HepG2 (cell line): ENCODE data around the gene DDX31. TPM values are rescaled to one million over a fixed set of nuclear protein-coding genes. Genes with fewer than 3 reads are reported as not detected.

Source experiments
- ATAC-seq: fragments of 200-7000 bp; cut with Tn5 transposase; 3 replicates; pipeline ENCODE4 v1.9.1; 2020; ENCODE audit warnings: mild to moderate bottlenecking, moderate library complexity
- BruUV-seq: library from RNA; stranded (reverse); fragments of 400-500 nt; replicated peaks from 2 replicates; lab custom pipeline; 2021; lab: Mats Ljungman, UMichigan
- CTCF ChIA-PET: fragments of 300-600 bp; formaldehyde crosslinking; extraction: SDS; loops from one replicate; lab custom pipeline; 2021; ENCODE audit warnings: low total read pairs, inconsistent platforms, low intra/inter-chr PET ratio; lab: Yijun Ruan, JAX
- POLR2A ChIA-PET: fragments of 350-600 bp; sonication (Branson Sonifier 250); formaldehyde crosslinking; loops from one replicate; lab custom pipeline; 2020; ENCODE audit warnings: antibody characterized with exemption, inconsistent platforms; lab: Yijun Ruan, JAX
- DNase-seq: peaks from one replicate; pipeline ENCODE4 v3.0.0-alpha.2; 2015; ENCODE audit warnings: low spot score
- FAIRE-seq: peaks from 3 replicates; lab custom pipeline; 2011; peaks lifted over from hg19 to GRCh38; lab: Jason Lieb, UNC
- H2AFZ ChIP-seq: one replicate; pipeline ENCODE4 v1.6.1; 2011; ENCODE audit warnings: low read length, inconsistent platforms
- H3K27ac ChIP-seq: fragments of 300-600 bp; 3 replicates; pipeline ENCODE4 v1.8.0; 2011; ENCODE audit warnings: mixed run types, mild to moderate bottlenecking, mixed read lengths, low read length, inconsistent platforms; ENCODE audit not compliant: insufficient read depth; ENCODE audit errors: extremely low read length
- H3K27me3 ChIP-seq, 2 experiments: fragments of 200-600 bp in 1 of 2; 2 replicates in 1 of 2; 3 replicates in 1 of 2; pipeline versions ENCODE4 v1.6.0 to v1.8.0; 2011; ENCODE audit warnings: low read length in 2 of 2, mild to moderate bottlenecking in 2 of 2, moderate library complexity in 2 of 2, inconsistent platforms in 1 of 2; ENCODE audit not compliant: insufficient read depth in 2 of 2, control insufficient read depth in 1 of 2
- H3K36me3 ChIP-seq, 2 experiments: fragments of 200-600 bp in 1 of 2; replicated peaks in 1 of 2; 2 replicates in 1 of 2; 3 replicates in 1 of 2; pipeline versions ENCODE4 v1.5.1 to v1.8.0; 2011; ENCODE audit warnings: low read length in 2 of 2, inconsistent platforms in 1 of 2; ENCODE audit not compliant: insufficient read depth in 2 of 2, control insufficient read depth in 1 of 2
- H3K4me1 ChIP-seq: 2 replicates; pipeline ENCODE4 v1.5.1; 2012; ENCODE audit warnings: low read length, inconsistent platforms; ENCODE audit not compliant: insufficient read depth
- H3K4me2 ChIP-seq: 2 replicates; pipeline ENCODE4 v1.6.0; 2011; ENCODE audit warnings: low read depth, low read length, inconsistent platforms
- H3K4me3 ChIP-seq, 3 experiments: fragments of 200-600 bp in 1 of 3; sonication (generic), shearing (Covaris generic) in 1 of 3; replicated peaks in 1 of 3; 2 replicates each; pipeline ENCODE4 v1.5.1; 2011 to 2016; ENCODE audit warnings: low read length in 3 of 3, inconsistent platforms in 2 of 3, low read depth in 2 of 3, mild to moderate bottlenecking in 2 of 3, control low read depth in 1 of 3, mixed read lengths in 1 of 3; ENCODE audit not compliant: insufficient read depth in 1 of 3
- H3K79me2 ChIP-seq: one replicate; pipeline ENCODE4 v1.6.1; 2011; ENCODE audit warnings: low read length, inconsistent platforms; ENCODE audit not compliant: insufficient read depth
- H3K9ac ChIP-seq: 2 replicates; pipeline ENCODE4 v1.6.0; 2011; ENCODE audit warnings: mild to moderate bottlenecking, low read depth, low read length, inconsistent platforms; ENCODE audit not compliant: insufficient read depth
- H3K9me3 ChIP-seq: 2 replicates; pipeline ENCODE4 v1.5.1; 2012; ENCODE audit warnings: mild to moderate bottlenecking, low read length
- H4K20me1 ChIP-seq: 2 replicates; pipeline ENCODE4 v1.6.0; 2011; ENCODE audit warnings: inconsistent platforms, mild to moderate bottlenecking, low read length, moderate library complexity; ENCODE audit not compliant: insufficient read depth
- ELK4 ChIP-seq: sonication (generic); formaldehyde crosslinking; IDR thresholded peaks from 2 replicates; pipeline ENCODE4 v1.9.0; 2021; ENCODE audit warnings: missing genetic modification reagents, borderline replicate concordance
- HMGA1 ChIP-seq: sonication (generic); formaldehyde crosslinking; conservative IDR thresholded peaks from 2 replicates; pipeline ENCODE4 v1.4.0; 2020; ENCODE audit warnings: missing genetic modification reagents
- KDM6A ChIP-seq: IDR thresholded peaks from 2 replicates; pipeline ENCODE4 v1.6.1; 2016; ENCODE audit warnings: low read depth
- MTF1 ChIP-seq: sonication (generic); formaldehyde crosslinking; IDR thresholded peaks from 2 replicates; pipeline ENCODE4 v1.5.0; 2020; ENCODE audit warnings: missing genetic modification reagents
- RAD51 ChIP-seq: fragments of 450-650 bp; IDR thresholded peaks from 2 replicates; pipeline ENCODE4 v1.6.1; 2016; ENCODE audit warnings: borderline replicate concordance
- ZNF121 ChIP-seq: sonication (generic); formaldehyde crosslinking; IDR thresholded peaks from 2 replicates; pipeline ENCODE4 v1.5.0; 2020; ENCODE audit warnings: mild to moderate bottlenecking, missing genetic modification reagents
- ZNF704 ChIP-seq: sonication (generic); formaldehyde crosslinking; IDR thresholded peaks from 2 replicates; pipeline ENCODE4 v1.8.1; 2023; ENCODE audit warnings: mild to moderate bottlenecking, inconsistent platforms, moderate library complexity, missing genetic modification reagents, borderline replicate concordance
- ZNF761 ChIP-seq: sonication (generic); formaldehyde crosslinking; conservative IDR thresholded peaks from 2 replicates; pipeline ENCODE4 v1.4.0; 2020; ENCODE audit warnings: mild to moderate bottlenecking, missing genetic modification reagents
- WGBS: methylation state at CpG from one replicate; pipeline ENCODE4 v1.1.6; 2017; ENCODE audit warnings: low lambda C conversion rate; 5-methylcytosine and 5-hydroxymethylcytosine counted together
- in situ Hi-C: cut with HindIII; loops from 2 replicates; pipeline ENCODE4 v1.10.0; 2017; ENCODE audit warnings: low pct_unique_long_range_greater_than_20kb; ENCODE audit not compliant: extremely low pct_ligation_motif_present
- intact Hi-C: fragments of 100-400 bp; cut with micrococcal nuclease; formaldehyde crosslinking; loops from one replicate; pipeline ENCODE4 v1.10.0; 2022; ENCODE audit not compliant: unreplicated experiment
- polyA plus RNA-seq, 8 experiments: library from polyadenylated mRNA; depleted of rRNA in 3 of 8; stranded (reverse) in 7 of 8; unstranded in 1 of 8; fragments of >200 nt; fragmentation: Illumina TruSeq in 4 of 8; extraction: Trizol in 4 of 8; gene quantifications; 2 replicates each; pipeline versions ENCODE4 v1.2.1 to v1.2.3, GENCODE V29; 2011 to 2016; ENCODE audit warnings: low read depth in 4 of 8, missing spikeins in 1 of 8, mixed read lengths in 1 of 8; ENCODE audit not compliant: insufficient read depth in 1 of 8
- total RNA-seq, 5 experiments: library from RNA; depleted of rRNA; stranded (reverse); fragments of >200 nt; fragmentation: Illumina TruSeq; extraction: Trizol; gene quantifications; 2 replicates each; pipeline ENCODE4 v1.2.3, GENCODE V29; 2016; ENCODE audit warnings: low read depth in 1 of 5

Gene DDX31
- total and polyA plus RNA-seq, 2 of the 13 experiments (the other 11 are each of a cell fraction or from before 2014, with no cell fraction given): 11.4 to 16.3 TPM

GRCh38 chr9:132586830-132587591 is 82.8 kb downstream of the DDX31 start:
- BruUV-seq: no TSS peak
- no peak overlapping the region for H3K27ac ChIP-seq
- intact Hi-C loops: no loop called here
- no peaks in the 10 kb centered on the region for H3K4me1 ChIP-seq
- H3K4me2 ChIP-seq: no peak overlapping the region
- DNase-seq (no peak), FAIRE-seq (no peak), ATAC-seq (no peak)
- no peaks in the 10 kb centered on the region for H3K9me3 ChIP-seq
- TF ChIP-seq RAD51 (no peak), HMGA1 (no peak), KDM6A (CRISPR knock-in tag) (no peak), ZNF704 (no peak), ZNF761 (CRISPR knock-in tag) (no peak), MTF1 (CRISPR knock-in tag) (no peak), ELK4 (CRISPR knock-in tag) (no peak), ZNF121 (CRISPR knock-in tag) (no peak)
- in situ Hi-C loops: no loop called here
- peaks cover 9% of the 10 kb centered on the region; the same call in 1 of the 2 replicates for H4K20me1 ChIP-seq
- ChIA-PET CTCF (no interaction called here), POLR2A (no interaction called here)
- H3K79me2 ChIP-seq: no peaks in the 10 kb centered on the region
- no peaks in the 10 kb centered on the region for H3K36me3 ChIP-seq
- H3K27me3 ChIP-seq: peaks cover 9 to 72% of the 10 kb centered on the region in 2 experiments
- H3K9ac ChIP-seq: no peak overlapping the region
- H3K4me3 ChIP-seq: no peak overlapping the region
- H2AFZ ChIP-seq: no peak overlapping the region
- 69% methylated on average over 37 of the region's 74 CpGs for WGBS
